GM18502 (cell line): ENCODE measurements around the gene MVB12B.

ENCODE experiments used
- ATAC-seq: cut with Tn5 transposase; IDR thresholded peaks from one replicate; pipeline ENCODE4 v1.9.1; 2021; ENCODE audit warnings: mild to moderate bottlenecking; ENCODE audit not compliant: unreplicated experiment, poor library complexity

The MVB12B gene

GRCh38 chr9:126482361-126483044 is 155.9 kb downstream of the MVB12B start:
- ATAC-seq: no peak

GRCh38 chr9:126483468-126484073 is 156.9 kb downstream of the MVB12B start:
- no peak for ATAC-seq

DNA sequence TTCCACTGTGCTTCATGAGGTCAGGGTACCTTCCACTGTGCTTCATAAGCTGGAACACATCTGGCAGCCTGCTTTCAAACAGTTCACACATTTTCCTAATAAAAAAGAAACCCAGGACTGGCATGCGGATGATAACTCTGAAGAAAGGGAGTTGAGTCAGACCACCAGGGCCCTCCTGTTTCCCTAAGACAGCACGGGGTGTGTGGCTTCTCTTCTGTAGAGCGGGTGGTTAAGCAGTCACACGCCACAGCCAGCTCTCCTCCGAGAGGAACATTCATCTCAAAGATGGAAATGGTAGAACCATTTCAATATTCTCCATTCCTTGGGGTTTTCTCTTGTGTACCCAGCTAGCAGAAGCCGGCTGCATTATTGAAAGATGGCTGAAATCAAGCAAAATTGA is 159.0 kb downstream of the MVB12B start:
- no peak for ATAC-seq

- no peak for ATAC-seq
These were observed 159.6 kb downstream of the MVB12B start for GRCh38 chr9:126486276-126486675.

DNA sequence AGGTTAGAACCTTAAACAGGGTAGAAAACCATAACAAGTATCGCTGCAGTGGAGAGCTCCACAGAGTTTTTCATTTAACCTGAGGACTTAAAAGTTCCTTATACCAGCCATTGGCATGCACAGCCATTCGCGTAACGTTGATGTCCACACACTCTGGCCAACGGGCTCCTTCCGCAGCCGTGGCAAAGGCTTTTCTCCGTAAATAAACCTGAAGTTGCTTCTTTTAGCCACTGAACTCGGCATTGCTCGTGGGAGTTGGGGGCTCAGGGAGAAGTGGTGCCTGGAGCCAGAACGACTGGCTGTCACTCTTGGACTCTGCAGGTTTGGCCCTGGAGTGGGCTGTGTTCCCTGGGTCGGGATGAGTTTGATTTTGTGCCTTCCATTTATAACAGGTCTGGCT is 161.2 kb downstream of the MVB12B start:
- no peak for ATAC-seq

DNA sequence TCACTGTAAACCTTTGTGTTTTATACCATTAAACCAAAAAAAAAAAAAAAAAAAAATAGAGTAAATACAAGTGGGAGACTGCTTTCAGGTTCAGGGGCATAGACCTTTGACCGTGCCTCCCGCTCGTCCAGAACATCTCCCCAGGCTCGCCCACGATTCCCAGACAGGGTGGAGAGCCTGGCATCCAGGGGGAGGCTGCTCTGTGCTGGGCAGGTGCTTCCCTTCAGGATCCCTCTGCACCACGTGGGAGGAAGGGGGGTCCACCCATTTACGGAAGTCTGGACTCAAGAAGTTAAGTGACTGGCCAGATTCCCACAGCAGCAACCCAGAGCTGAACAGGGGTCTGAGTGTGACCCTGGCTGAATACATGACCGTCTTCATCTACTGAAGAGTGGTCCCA is 161.7 kb downstream of the MVB12B start:
- ATAC-seq: no peak

DNA sequence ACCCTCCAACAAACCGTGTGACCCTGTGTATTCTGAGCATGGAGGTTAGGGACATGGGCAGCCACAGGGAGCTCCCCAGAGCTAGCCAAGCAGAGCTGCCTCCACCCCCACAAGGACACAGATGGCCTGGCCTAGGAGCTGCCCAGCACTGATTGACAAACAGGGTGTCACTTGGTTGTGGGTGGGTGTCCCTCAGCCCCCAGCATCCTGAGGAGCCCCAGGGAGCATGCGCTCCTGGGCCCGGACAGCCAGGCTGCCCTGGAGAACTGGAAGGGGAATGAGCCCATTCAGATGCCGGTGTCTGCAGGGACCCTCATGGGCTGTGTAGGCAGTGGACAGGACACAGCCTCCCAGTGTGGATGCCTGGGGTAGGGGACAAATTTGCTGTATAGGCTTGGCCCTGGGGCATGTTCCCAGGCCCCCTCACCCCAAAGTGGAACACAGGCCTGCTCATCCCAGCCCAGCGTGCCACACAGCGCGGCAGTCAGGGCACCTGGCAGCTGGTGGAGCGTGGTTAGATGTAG is 162.3 kb downstream of the MVB12B start:
- no peak for ATAC-seq

- no peak for ATAC-seq
These were observed 163.1 kb downstream of the MVB12B start for GRCh38 chr9:126489581-126490213.

DNA sequence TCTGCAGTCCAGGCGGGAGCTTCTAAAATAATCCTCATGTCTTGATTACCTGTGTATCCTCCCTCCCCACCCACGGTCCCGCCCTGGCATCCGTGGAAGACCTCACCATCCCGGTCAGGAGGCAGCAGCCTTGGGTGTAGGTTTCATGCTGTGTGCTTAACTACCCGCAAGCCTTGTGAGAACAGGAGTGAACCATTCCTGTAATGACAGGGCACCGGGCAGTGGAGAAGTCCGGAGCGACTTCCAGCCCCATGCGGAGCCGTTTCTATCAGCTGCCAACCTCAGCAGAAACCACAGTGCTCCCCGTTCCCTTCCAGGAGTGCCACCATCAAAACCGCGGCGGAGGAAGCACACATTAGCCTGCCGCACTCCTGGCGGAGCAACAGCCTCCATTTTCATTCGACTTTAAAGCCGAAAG is 163.6 kb downstream of the MVB12B start:
- no peak for ATAC-seq

DNA sequence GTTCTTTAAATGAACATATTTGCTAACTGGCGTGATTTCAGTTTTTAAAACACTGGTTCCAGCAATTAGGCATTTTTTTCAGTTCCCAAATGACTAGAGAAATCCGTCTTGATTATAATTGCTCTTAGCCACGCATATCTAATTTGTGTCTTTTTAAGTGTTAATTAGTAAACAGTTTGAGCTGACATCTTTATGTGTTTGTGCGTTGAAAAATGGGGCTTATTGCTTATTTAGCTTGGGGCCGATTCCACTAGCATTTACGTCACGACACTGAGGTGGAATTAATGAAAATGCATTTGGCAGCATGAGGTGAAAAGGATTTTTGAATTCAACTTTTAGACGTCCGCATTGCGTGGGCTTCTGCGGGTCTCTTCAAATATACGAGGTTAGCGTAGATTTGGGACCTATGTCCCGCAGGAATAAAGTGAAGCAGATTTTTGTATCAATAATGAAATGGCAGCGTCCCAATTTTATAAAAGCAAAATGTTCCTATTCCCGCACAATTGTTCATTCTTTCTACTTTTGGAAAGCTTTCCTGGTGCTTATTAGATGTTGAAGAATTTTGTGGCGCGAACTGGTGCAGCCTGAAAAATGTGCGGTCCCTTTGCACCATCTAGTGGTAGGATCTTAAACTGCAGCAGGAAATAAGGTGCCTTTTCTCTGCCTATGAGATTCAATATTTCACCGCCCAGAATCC is 164.4 kb downstream of the MVB12B start:
- no peak for ATAC-seq

GRCh38 chr9:126491568-126491879 is 164.9 kb downstream of the MVB12B start:
- ATAC-seq: no peak

GRCh38 chr9:126491949-126492348 is 165.3 kb downstream of the MVB12B start:
- ATAC-seq: no peak

- ATAC-seq: no peak
These were observed 167.6 kb downstream of the MVB12B start for GRCh38 chr9:126494264-126494663.

GRCh38 chr9:126494746-126495145 is 168.1 kb downstream of the MVB12B start:
- no peak for ATAC-seq

- no peak for ATAC-seq
These were observed 169.0 kb downstream of the MVB12B start for GRCh38 chr9:126495411-126496180.

DNA sequence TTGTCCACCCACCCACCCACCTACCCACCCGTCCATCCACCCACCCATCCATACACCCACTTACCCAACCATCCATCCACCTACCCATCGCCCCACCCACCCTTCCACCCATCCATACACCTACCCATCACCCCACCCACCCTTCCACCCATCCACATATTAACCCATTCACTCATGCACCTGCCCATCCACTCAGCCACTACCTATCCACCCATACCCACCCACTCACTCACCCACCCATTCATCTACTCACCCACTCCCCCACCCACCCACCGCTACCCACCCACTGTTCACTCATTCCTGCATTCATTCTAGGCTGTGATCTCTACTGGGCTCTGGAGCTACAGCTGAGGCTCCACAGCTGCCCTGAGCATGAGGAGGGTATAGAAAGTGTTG is 169.6 kb downstream of the MVB12B start:
- no peak for ATAC-seq

DNA sequence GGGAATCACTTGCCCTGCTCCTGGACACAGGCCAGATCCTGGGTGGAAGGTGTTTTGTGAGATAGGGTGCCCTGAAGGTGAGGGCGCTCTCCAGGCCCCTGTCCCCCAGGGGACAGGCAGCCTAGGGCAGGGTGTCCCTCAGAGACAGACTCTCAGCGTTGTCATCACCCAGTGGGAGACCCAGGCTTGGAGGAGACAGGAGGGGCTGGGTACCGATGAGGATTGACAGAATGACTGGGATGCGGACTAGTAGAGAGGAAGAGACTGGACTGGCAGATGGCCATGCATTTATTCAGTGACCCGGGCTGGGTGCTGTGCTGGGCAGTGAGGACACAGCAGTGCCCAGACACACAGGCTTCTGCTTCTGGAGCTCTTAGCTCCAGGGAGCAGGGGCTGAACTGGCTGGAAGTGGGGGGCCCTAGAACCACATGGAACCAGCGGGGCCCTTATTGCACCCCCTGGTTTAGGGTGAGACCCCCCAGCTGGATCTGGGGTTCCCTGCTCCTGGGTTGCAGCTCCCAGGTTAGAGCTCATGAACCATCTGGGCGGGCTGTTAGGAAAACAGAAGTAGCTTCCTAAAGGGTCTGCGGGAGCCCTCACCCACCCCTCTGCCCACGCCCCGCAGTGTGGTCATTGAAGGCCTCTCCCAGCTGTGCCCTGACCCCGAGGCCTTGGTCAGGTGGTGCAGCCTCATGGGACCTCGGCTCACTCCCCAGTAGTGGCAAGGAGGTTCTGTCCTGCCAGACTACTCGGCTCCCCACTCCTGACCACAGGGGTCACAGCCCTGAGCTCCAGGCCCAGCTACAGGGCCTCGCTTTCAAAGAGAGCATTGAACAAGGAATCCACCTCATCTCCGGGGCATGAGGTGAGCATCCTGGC is 170.4 kb downstream of the MVB12B start:
- no peak for ATAC-seq

DNA sequence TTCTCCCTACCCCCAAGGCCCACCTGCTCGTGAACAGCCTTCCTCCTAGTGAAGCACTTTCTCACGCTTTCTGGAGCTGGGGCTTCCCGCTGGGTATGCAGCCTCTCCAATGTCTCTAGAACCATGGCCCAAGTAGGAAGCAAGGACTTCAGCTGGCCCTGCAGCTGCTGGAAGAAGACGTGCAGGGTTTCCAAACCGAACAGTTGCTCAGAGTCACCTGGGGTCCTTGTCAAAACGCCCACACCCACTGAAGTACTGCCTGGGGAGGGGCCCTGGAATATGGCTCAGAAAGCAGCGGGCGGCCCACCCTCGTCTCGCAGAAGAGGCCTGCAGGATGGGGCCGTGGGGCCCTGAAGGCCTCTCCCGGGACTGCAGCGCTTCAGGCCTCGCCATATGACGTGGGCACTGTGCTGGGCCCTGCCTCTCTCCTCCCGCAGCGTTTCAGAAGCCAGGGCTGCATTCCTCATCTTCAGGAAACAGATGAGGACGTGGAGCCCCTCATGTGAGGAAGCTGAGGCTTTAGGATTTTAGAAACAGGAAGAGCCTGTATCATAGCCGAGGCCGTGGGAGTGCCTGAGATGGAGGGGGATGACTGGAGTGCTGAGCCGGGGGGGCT is 171.1 kb downstream of the MVB12B start:
- ATAC-seq: no peak

- ATAC-seq: no peak
These were observed 171.7 kb downstream of the MVB12B start for GRCh38 chr9:126498331-126498730.
